Right lobe of liver (tissue), 4 donors: ENCODE measurements around the gene RALY.

Experiments used
- CTCF ChIP-seq, 4 donors: fragments of 200-600 bp in 3 of 4; fragments of 450-650 bp in 1 of 4; IDR thresholded peaks; one replicate each; pipeline versions ENCODE4 v1.5.1 to v1.8.0; 2016 to 2022; ENCODE audit warnings: antibody characterized with exemption in 4 of 4, mild to moderate bottlenecking in 2 of 4
- POLR2A ChIP-seq: fragments of 450-650 bp; IDR thresholded peaks from one replicate; pipeline ENCODE4 v1.6.1; 2017; ENCODE audit warnings: antibody characterized with exemption, mild to moderate bottlenecking
- donor health status: DM: no; HTN: no; CAD: no.
- donor health status: DM: no; HTN: no; CAD: no.
- donor health status: DM: no; HTN: yes; CAD: no.

GRCh38 chr20:34037121-34037520 lies 43.4 kb downstream of the RALY start:
- TF ChIP-seq CTCF (IDR thresholded peaks at IDR 0.05) (no peak), POLR2A (no peak)
